Aorta (tissue), 5 donors: ENCODE results near the gene ANKRD44. TPM values are rescaled to one million over a fixed set of nuclear protein-coding genes. Genes with fewer than 3 reads are reported as not detected.

Experiments
- ATAC-seq: fragments of 200-7000 bp; cut with Tn5 transposase; one replicate; pipeline ENCODE4 v1.9.1; 2022; ENCODE audit warnings: moderate library complexity; ENCODE audit not compliant: low FRiP score
- DNase-seq, 2 donors: peaks; one replicate each; pipeline ENCODE4 v3.0.0-alpha.2; 2020
- H3K27ac ChIP-seq, 2 donors: one replicate each; pipeline ENCODE4 v1.5.1; 2013; ENCODE audit warnings: low read length in 2 of 2, mild to moderate bottlenecking in 2 of 2, moderate library complexity in 2 of 2, control low read depth in 1 of 2, inconsistent platforms in 1 of 2, low read depth in 1 of 2
- H3K27me3 ChIP-seq, 2 donors: one replicate each; pipeline ENCODE4 v1.6.1; 2013; ENCODE audit warnings: control low read depth in 1 of 2, low read length in 1 of 2, mild to moderate bottlenecking in 1 of 2, moderate library complexity in 1 of 2; ENCODE audit not compliant: insufficient read depth in 2 of 2, control insufficient read depth in 1 of 2
- H3K36me3 ChIP-seq, 2 donors: one replicate each; pipeline ENCODE4 v1.6.1; 2013; ENCODE audit warnings: control low read depth in 1 of 2, low read length in 1 of 2, mild to moderate bottlenecking in 1 of 2; ENCODE audit not compliant: insufficient read depth in 2 of 2, control insufficient read depth in 1 of 2
- H3K4me1 ChIP-seq, 2 donors: one replicate each; pipeline ENCODE4 v1.6.1; 2013; ENCODE audit warnings: low read length in 2 of 2, control low read depth in 1 of 2, mild to moderate bottlenecking in 1 of 2, moderate library complexity in 1 of 2; ENCODE audit not compliant: insufficient read depth in 2 of 2, control insufficient read depth in 1 of 2
- H3K4me3 ChIP-seq, 2 donors: one replicate each; pipeline ENCODE4 v1.5.1; 2013; ENCODE audit warnings: low read length in 2 of 2, control low read depth in 1 of 2, mild to moderate bottlenecking in 1 of 2
- H3K9me3 ChIP-seq: one replicate; pipeline ENCODE4 v1.6.1; 2013; ENCODE audit warnings: mild to moderate bottlenecking, low read length; ENCODE audit not compliant: control insufficient read depth
- WGBS, 2 donors: extraction: QIAGEN DNeasy Blood & Tissue Kit; methylation state at CpG; one replicate each; pipeline ENCODE4 v1.1.7; 2013; 5-methylcytosine and 5-hydroxymethylcytosine counted together
- intact Hi-C, 2 donors: fragments of 100-400 bp; cut with DNase I; formaldehyde crosslinking; loops; one replicate each; pipeline versions ENCODE4 v1.14.2 to v1.15.0; 2022
- polyA plus RNA-seq, 2 donors: library from polyadenylated mRNA; stranded (reverse); fragments of 200-250 nt; gene quantifications; one replicate each; pipeline ENCODE4 v1.2.3, GENCODE V29; 2013
- total RNA-seq, 2 donors: library from RNA; stranded (reverse); fragmentation: NEBNext Ultra II Directional; extraction: Animal tissue kit (Norgen Biotek cat#: 25700); gene quantifications; one replicate each; pipeline ENCODE4 v1.2.1, GENCODE V29; 2021
- donor health status: healthy with polysubstance abuse.
- donor health status: Bipolar disorder and iron deficiency.
- donor health status: DM: no; HTN: no; CAD: no.
- donor health status: DM: no; HTN: no; CAD: no.
- donor health status: DM: yes; HTN: yes; CAD: no.

Gene ANKRD44
- total and polyA plus RNA-seq, 4 donors, result 4.5 to 62.6 (median 33.8) TPM

GRCh38 chr2:197140045-197140444 is 170.5 kb downstream of the ANKRD44 start:
- DNase-seq (no peak), ATAC-seq (no peak)
- no peak overlapping the region for H3K4me3 ChIP-seq
- WGBS, 2 donors, result 93 to 100% methylated on average over 1 of the region's 1 CpG
- H3K27ac ChIP-seq, result no peak overlapping the region
- no peaks in the 10 kb centered on the region for H3K27me3 ChIP-seq
- intact Hi-C loops, result no loop called here
- no peaks in the 10 kb centered on the region for H3K9me3 ChIP-seq
- H3K4me1 ChIP-seq, result peaks cover 0 to 8% of the 10 kb centered on the region in 2 donors
- no peaks in the 10 kb centered on the region for H3K36me3 ChIP-seq

GRCh38 chr2:197138506-197138905 is 172.1 kb downstream of the ANKRD44 start:
- intact Hi-C loops, result no loop called here
- no peak for DNase-seq
- Histone ChIP-seq H3K4me3 (no peak overlapping the region), H3K27ac (no peak overlapping the region), H3K27me3 (no peaks in the 10 kb centered on the region), H3K4me1 (peaks cover 0 to 8% of the 10 kb centered on the region in 2 donors), H3K36me3 (no peaks in the 10 kb centered on the region), H3K9me3 (no peaks in the 10 kb centered on the region)
- WGBS, 2 donors, result 81% methylated on average over 3 of the region's 3 CpGs
- no peak for ATAC-seq

GRCh38 chr2:197137826-197138477 is 172.6 kb downstream of the ANKRD44 start:
- Histone ChIP-seq H3K4me3 (no peak overlapping the region), H3K36me3 (peaks cover 0 to 2% of the 10 kb centered on the region in 2 donors), H3K27me3 (no peaks in the 10 kb centered on the region), H3K27ac (peak overlapping the region in 1 of 2 donors; percentile 28), H3K9me3 (no peaks in the 10 kb centered on the region), H3K4me1 (peaks cover 0 to 8% of the 10 kb centered on the region in 2 donors)
- intact Hi-C loops, result no loop called here
- no peak for DNase-seq
- ATAC-seq, result no peak
- 89% methylated on average over 3 of the region's 3 CpGs for WGBS, 2 donors

- no peak for ATAC-seq
- 34 to 43% methylated on average over 4 of the region's 4 CpGs for WGBS, 2 donors
Measured at GRCh38 chr2:197137231-197137630, 173.3 kb downstream of the ANKRD44 start.

GRCh38 chr2:197136452-197136851 is 174.1 kb downstream of the ANKRD44 start:
- no peak for DNase-seq
- 16 to 18% methylated on average over 5 of the region's 5 CpGs for WGBS, 2 donors

More at GRCh38 chr2:197137231-197137630, 173.3 kb downstream of the ANKRD44 start:
- H3K27ac ChIP-seq, result no peak overlapping the region
- no peak for DNase-seq
- no peaks in the 10 kb centered on the region for H3K9me3 ChIP-seq
- H3K36me3 ChIP-seq, result peaks cover 0 to 2% of the 10 kb centered on the region in 2 donors
- H3K4me3 ChIP-seq, result no peak overlapping the region
- intact Hi-C loops, result no loop called here
- peaks cover 0 to 8% of the 10 kb centered on the region in 2 donors for H3K4me1 ChIP-seq
- H3K27me3 ChIP-seq, result no peaks in the 10 kb centered on the region

GRCh38 chr2:197135806-197136205 is 174.8 kb downstream of the ANKRD44 start:
- intact Hi-C loops, result no loop called here
- H3K36me3 ChIP-seq, result peaks cover 0 to 2% of the 10 kb centered on the region in 2 donors

More at GRCh38 chr2:197136452-197136851, 174.1 kb downstream of the ANKRD44 start:
- Histone ChIP-seq H3K36me3 (peaks cover 0 to 2% of the 10 kb centered on the region in 2 donors), H3K4me3 (no peak overlapping the region), H3K9me3 (no peaks in the 10 kb centered on the region), H3K4me1 (peaks cover 0 to 10% of the 10 kb centered on the region in 2 donors), H3K27ac (no peak overlapping the region), H3K27me3 (no peaks in the 10 kb centered on the region)
- no peak for ATAC-seq
- intact Hi-C loops, result no loop called here

GRCh38 chr2:197134206-197134605 is 176.4 kb downstream of the ANKRD44 start:
- Histone ChIP-seq H3K4me1 (peaks cover 0 to 10% of the 10 kb centered on the region in 2 donors), H3K27me3 (no peaks in the 10 kb centered on the region), H3K9me3 (no peaks in the 10 kb centered on the region), H3K4me3 (no peak overlapping the region), H3K27ac (no peak overlapping the region), H3K36me3 (peaks cover 0 to 2% of the 10 kb centered on the region in 2 donors)
- intact Hi-C loops, result no loop called here
- ATAC-seq, result no peak
- WGBS, 2 donors, result 98 to 100% methylated on average over 2 of the region's 2 CpGs
- DNase-seq, result no peak

More at GRCh38 chr2:197135806-197136205, 174.8 kb downstream of the ANKRD44 start:
- no peak overlapping the region for H3K27ac ChIP-seq
- ATAC-seq (no peak), DNase-seq (no peak)
- no peaks in the 10 kb centered on the region for H3K27me3 ChIP-seq
- H3K4me1 ChIP-seq, result peaks cover 0 to 10% of the 10 kb centered on the region in 2 donors
- no peak overlapping the region for H3K4me3 ChIP-seq
- WGBS, 2 donors, result 98 to 100% methylated on average over 1 of the region's 1 CpG
- no peaks in the 10 kb centered on the region for H3K9me3 ChIP-seq

GRCh38 chr2:197131558-197131855 is 179.1 kb downstream of the ANKRD44 start:
- H3K27me3 ChIP-seq, result no peaks in the 10 kb centered on the region
- ATAC-seq (no peak), DNase-seq (no peak)
- peaks cover 0 to 2% of the 10 kb centered on the region in 2 donors for H3K36me3 ChIP-seq
- H3K4me1 ChIP-seq, result peaks cover 0 to 4% of the 10 kb centered on the region in 2 donors
- intact Hi-C loops, result no loop called here
- no peak overlapping the region for H3K27ac ChIP-seq
- no peaks in the 10 kb centered on the region for H3K9me3 ChIP-seq
- 48 to 49% methylated on average over 4 of the region's 4 CpGs for WGBS, 2 donors
- no peak overlapping the region for H3K4me3 ChIP-seq

GRCh38 chr2:197130318-197130717 is 180.3 kb downstream of the ANKRD44 start:
- no peaks in the 10 kb centered on the region for H3K27me3 ChIP-seq
- 56 to 67% methylated on average over 6 of the region's 6 CpGs for WGBS, 2 donors
- ATAC-seq (no peak), DNase-seq (no peak)
- H3K9me3 ChIP-seq, result no peaks in the 10 kb centered on the region
- H3K4me3 ChIP-seq, result no peak overlapping the region
- intact Hi-C loops, result no loop called here
- no peak overlapping the region for H3K27ac ChIP-seq
- peaks cover 2 to 3% of the 10 kb centered on the region in 2 donors for H3K4me1 ChIP-seq
- H3K36me3 ChIP-seq, result peaks cover 0 to 2% of the 10 kb centered on the region in 2 donors
